ENCODE results near the gene PPP2R5E.

- TF ChIP-seq CTCF (IDR thresholded peaks at IDR 0.05; ENCODE audit: poor library complexity) (no peak), EZH2 (IDR thresholded peaks at IDR 0.05; ENCODE audit: borderline replicate concordance) (no peak)
Measured at GRCh38 chr14:63393012-63393411, 150.2 kb downstream of the PPP2R5E start.
